Astrocyte (in vitro differentiated cells and primary cell): ENCODE data around the gene PVALB. TPM values are rescaled to one million over a fixed set of nuclear protein-coding genes. Genes with fewer than 3 reads are reported as not detected.

Source experiments
- DNase-seq: peaks from one replicate; pipeline ENCODE4 v3.0.0-alpha.2; 2010; ENCODE audit warnings: low read depth
- FAIRE-seq: peaks from 2 replicates; lab custom pipeline; 2011; peaks lifted over from hg19 to GRCh38; lab: Jason Lieb, UNC
- H2AFZ ChIP-seq: 2 replicates; pipeline ENCODE4 v1.6.0; 2012; ENCODE audit warnings: low read depth, low read length, inconsistent platforms
- H3K27ac ChIP-seq: 2 replicates; pipeline ENCODE4 v1.5.1; 2011; ENCODE audit warnings: low read depth, low read length, inconsistent platforms
- H3K27me3 ChIP-seq: 2 replicates; pipeline ENCODE4 v1.6.0; 2011; ENCODE audit warnings: low read length, inconsistent platforms; ENCODE audit not compliant: insufficient read depth
- H3K36me3 ChIP-seq: 2 replicates; pipeline ENCODE4 v1.5.1; 2011; ENCODE audit warnings: low read length, inconsistent platforms; ENCODE audit not compliant: insufficient read depth
- H3K4me1 ChIP-seq: 2 replicates; pipeline ENCODE4 v1.5.1; 2011; ENCODE audit warnings: low read length, inconsistent platforms; ENCODE audit not compliant: insufficient read depth
- H3K4me2 ChIP-seq: 2 replicates; pipeline ENCODE4 v1.6.0; 2012; ENCODE audit warnings: low read length, inconsistent platforms
- H3K4me3 ChIP-seq: 2 replicates; pipeline ENCODE4 v1.5.1; 2011; ENCODE audit warnings: low read depth, mild to moderate bottlenecking, low read length, inconsistent platforms; ENCODE audit not compliant: insufficient read depth
- H3K79me2 ChIP-seq: 2 replicates; pipeline ENCODE4 v1.6.0; 2012; ENCODE audit warnings: mild to moderate bottlenecking, low read length, inconsistent platforms; ENCODE audit not compliant: insufficient read depth
- H3K9ac ChIP-seq: 2 replicates; pipeline ENCODE4 v1.6.0; 2012; ENCODE audit warnings: mild to moderate bottlenecking, low read length, inconsistent platforms
- H3K9me3 ChIP-seq: 2 replicates; pipeline ENCODE4 v1.5.1; 2012; ENCODE audit warnings: low read depth, mild to moderate bottlenecking, low read length, inconsistent platforms; ENCODE audit not compliant: insufficient read depth
- H4K20me1 ChIP-seq: 2 replicates; pipeline ENCODE4 v1.6.0; 2012; ENCODE audit warnings: low read length, inconsistent platforms; ENCODE audit not compliant: insufficient read depth
- H3K27ac Mint-ChIP-seq: one replicate; pipeline ENCODE4 v1.8.0; 2021; ENCODE audit warnings: mild to moderate bottlenecking, mixed read lengths; ENCODE audit not compliant: unreplicated experiment
- H3K27me3 Mint-ChIP-seq: one replicate; pipeline ENCODE4 v1.8.0; 2021; ENCODE audit warnings: low read depth, mixed read lengths; ENCODE audit not compliant: unreplicated experiment
- H3K36me3 Mint-ChIP-seq: one replicate; pipeline ENCODE4 v1.8.0; 2021; ENCODE audit warnings: low read depth, mixed read lengths; ENCODE audit not compliant: unreplicated experiment
- H3K4me1 Mint-ChIP-seq: one replicate; pipeline ENCODE4 v1.8.0; 2021; ENCODE audit warnings: low read depth, mixed read lengths; ENCODE audit not compliant: unreplicated experiment
- H3K4me3 Mint-ChIP-seq: one replicate; pipeline ENCODE4 v1.8.0; 2021; ENCODE audit warnings: mild to moderate bottlenecking, moderate library complexity, mixed read lengths; ENCODE audit not compliant: unreplicated experiment
- H3K9me3 Mint-ChIP-seq: one replicate; pipeline ENCODE4 v1.8.0; 2021; ENCODE audit warnings: mild to moderate bottlenecking, mixed read lengths; ENCODE audit not compliant: unreplicated experiment
- EZH2 ChIP-seq: IDR thresholded peaks from 2 replicates; pipeline ENCODE4 v1.6.1; 2012; ENCODE audit warnings: mild to moderate bottlenecking, low read length, inconsistent platforms; ENCODE audit not compliant: insufficient read depth
- total RNA-seq: library from RNA; stranded (reverse); gene quantifications from 2 replicates; pipeline ENCODE4 v1.2.1, GENCODE V29; 2021
- TF ChIP-seq, protein P1 (sequence below): IDR thresholded peaks from 2 replicates; pipeline ENCODE4 v1.5.1; 2011; ENCODE audit warnings: low read depth, mild to moderate bottlenecking, inconsistent platforms, low read length, moderate library complexity; ENCODE audit not compliant: insufficient read depth

Gene PVALB
- total RNA-seq, 1 donor from 2014 or later = not detected

DNA sequence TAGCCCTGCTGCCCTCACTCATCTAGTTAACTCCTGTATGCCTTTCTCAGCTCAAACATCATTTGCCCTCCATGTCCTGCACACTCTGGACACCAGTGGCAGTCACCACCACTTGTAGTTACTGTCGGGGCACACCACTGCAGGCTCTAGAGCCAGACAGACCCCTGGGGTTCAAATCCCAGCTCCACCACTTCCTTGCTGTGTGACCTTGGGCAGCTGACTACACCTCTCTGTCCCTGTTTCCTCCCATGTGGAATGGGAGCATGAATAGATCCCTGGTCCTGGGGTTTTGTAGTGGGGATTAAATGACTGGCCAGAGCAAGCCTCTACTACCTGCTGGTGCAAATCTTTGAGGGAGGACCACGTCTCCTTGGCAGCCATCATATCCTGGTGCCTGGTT, 33.1 kb downstream of the PVALB start:
- DNase-seq = no peak
- Mint-ChIP-seq H3K27ac (no peak overlapping the region), H3K4me1 (no peaks in the 10 kb centered on the region)

DNA sequence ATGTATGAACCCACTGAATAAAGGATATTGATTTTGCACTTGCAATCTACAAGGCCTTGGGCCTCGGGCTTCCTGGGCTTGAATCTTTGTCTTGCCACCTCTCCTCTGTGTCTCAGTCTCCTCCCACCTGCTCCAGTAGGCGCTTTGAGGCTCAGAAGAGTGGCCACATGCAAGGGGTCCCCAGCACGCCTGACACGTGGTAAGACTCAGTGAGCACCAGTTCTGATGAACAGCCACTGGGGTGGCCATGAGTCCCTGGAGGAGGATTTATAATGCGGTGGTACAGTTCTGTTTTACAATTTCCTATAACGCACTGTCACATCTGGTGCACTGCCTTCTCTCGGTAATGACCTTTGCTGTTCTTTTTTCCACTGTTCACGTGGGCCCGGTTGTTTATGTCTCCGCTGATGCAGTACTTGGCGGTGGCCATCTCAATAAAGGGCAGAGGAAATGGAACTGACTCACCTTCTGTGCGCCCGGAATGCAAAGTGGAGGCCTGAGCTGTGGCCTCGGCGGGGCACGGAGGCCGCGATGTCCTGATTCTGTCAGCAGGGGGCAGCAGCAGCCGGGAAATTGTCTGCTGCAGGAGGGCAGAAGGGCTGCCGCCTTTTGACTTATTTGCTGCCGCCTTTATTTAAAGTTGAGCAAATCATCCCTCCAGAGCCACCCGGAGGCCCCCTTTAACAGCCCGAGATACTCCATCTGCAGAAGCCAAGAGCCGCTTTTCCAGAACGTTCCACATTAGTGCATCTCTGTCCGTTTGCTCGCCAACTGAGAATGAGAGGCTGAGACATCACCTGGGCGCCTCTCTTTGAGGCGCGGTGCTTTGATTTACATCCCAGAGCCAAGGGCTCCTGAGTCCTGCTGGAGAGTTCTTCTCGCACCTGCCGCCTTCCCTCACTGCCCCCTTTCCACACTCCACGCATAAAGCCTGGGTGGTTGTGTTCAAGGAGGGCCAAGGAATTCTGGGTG, 34.9 kb downstream of the PVALB start:
- no peak overlapping the region for H3K4me3 ChIP-seq
- H3K79me2 ChIP-seq = no peaks in the 10 kb centered on the region
- peaks cover 20% of the 10 kb centered on the region for H3K27me3 ChIP-seq
- H3K4me3 Mint-ChIP-seq = peak overlapping the region; percentile 17
- H3K27me3 Mint-ChIP-seq = peaks cover 46% of the 10 kb centered on the region
- peaks cover 4% of the 10 kb centered on the region for H3K4me1 ChIP-seq
- FAIRE-seq = peak; percentile 20
- H3K27ac Mint-ChIP-seq = peak overlapping the region; percentile 28
- H3K36me3 Mint-ChIP-seq = peaks cover 2% of the 10 kb centered on the region
- H3K9ac ChIP-seq = peak overlapping the region; percentile 36
- H3K4me2 ChIP-seq = peak overlapping the region; percentile 66
- no peaks in the 10 kb centered on the region for H3K4me1 Mint-ChIP-seq
- H3K36me3 ChIP-seq = no peaks in the 10 kb centered on the region
- H3K9me3 Mint-ChIP-seq = peaks cover 7% of the 10 kb centered on the region
- peak; percentile 74 for DNase-seq
- H3K27ac ChIP-seq = no peak overlapping the region
- H4K20me1 ChIP-seq = no peaks in the 10 kb centered on the region
- no peak for TF ChIP-seq EZH2
- TF ChIP-seq, protein P1, sequence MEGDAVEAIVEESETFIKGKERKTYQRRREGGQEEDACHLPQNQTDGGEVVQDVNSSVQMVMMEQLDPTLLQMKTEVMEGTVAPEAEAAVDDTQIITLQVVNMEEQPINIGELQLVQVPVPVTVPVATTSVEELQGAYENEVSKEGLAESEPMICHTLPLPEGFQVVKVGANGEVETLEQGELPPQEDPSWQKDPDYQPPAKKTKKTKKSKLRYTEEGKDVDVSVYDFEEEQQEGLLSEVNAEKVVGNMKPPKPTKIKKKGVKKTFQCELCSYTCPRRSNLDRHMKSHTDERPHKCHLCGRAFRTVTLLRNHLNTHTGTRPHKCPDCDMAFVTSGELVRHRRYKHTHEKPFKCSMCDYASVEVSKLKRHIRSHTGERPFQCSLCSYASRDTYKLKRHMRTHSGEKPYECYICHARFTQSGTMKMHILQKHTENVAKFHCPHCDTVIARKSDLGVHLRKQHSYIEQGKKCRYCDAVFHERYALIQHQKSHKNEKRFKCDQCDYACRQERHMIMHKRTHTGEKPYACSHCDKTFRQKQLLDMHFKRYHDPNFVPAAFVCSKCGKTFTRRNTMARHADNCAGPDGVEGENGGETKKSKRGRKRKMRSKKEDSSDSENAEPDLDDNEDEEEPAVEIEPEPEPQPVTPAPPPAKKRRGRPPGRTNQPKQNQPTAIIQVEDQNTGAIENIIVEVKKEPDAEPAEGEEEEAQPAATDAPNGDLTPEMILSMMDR = peak; percentile 91
- H2AFZ ChIP-seq = peak overlapping the region; percentile 73
- no peaks in the 10 kb centered on the region for H3K9me3 ChIP-seq

More for the DNA sequence above, 33.1 kb downstream of the PVALB start:
- Histone ChIP-seq H3K4me3 (no peak overlapping the region), H3K36me3 (no peaks in the 10 kb centered on the region), H3K4me1 (peaks cover 4% of the 10 kb centered on the region), H3K79me2 (no peaks in the 10 kb centered on the region), H3K27ac (no peak overlapping the region), H3K27me3 (peaks cover 29% of the 10 kb centered on the region), H3K9ac (no peak overlapping the region), H3K9me3 (no peaks in the 10 kb centered on the region), H3K4me2 (no peak overlapping the region), H4K20me1 (no peaks in the 10 kb centered on the region), H2AFZ (no peak overlapping the region)
- peaks cover 2% of the 10 kb centered on the region for H3K9me3 Mint-ChIP-seq
- peaks cover 57% of the 10 kb centered on the region for H3K27me3 Mint-ChIP-seq
- FAIRE-seq = no peak
- no peak for TF ChIP-seq EZH2
- TF ChIP-seq, protein P1 = no peak
- peaks cover 2% of the 10 kb centered on the region for H3K36me3 Mint-ChIP-seq
- H3K4me3 Mint-ChIP-seq = no peak overlapping the region

DNA sequence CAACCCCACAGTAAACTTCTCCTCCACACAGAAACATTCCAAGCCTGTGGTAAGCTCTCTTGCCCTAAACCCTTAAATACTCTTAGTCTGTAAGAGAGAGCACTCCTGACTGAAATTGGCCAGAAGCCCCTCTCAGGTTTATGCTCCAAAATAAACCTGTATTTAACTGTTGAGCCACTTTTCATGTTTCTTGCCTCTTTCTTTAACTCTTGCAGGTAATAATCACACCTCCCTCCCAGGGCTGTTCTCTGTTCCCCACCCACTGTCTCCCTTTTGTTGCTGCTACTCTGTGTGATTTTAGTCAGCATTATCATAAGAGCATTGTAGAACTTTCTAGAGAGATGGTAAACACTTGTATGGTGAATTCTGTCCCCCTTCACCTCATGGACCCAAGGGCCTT, 38.8 kb downstream of the PVALB start:
- H3K27me3 ChIP-seq = no peaks in the 10 kb centered on the region
- Mint-ChIP-seq H3K36me3 (peaks cover 2% of the 10 kb centered on the region), H3K27me3 (peaks cover 15% of the 10 kb centered on the region), H3K4me1 (peaks cover 2% of the 10 kb centered on the region), H3K4me3 (no peak overlapping the region), H3K9me3 (peaks cover 12% of the 10 kb centered on the region), H3K27ac (no peak overlapping the region)
- TF ChIP-seq, protein P1 = no peak
- no peak for TF ChIP-seq EZH2
- H3K4me1 ChIP-seq = peaks cover 12% of the 10 kb centered on the region
- H3K4me2 ChIP-seq = no peak overlapping the region
- no peak overlapping the region for H3K9ac ChIP-seq
- no peaks in the 10 kb centered on the region for H3K36me3 ChIP-seq
- DNase-seq = no peak
- H2AFZ ChIP-seq = no peak overlapping the region
- H3K27ac ChIP-seq = no peak overlapping the region
- H3K79me2 ChIP-seq = no peaks in the 10 kb centered on the region
- no peaks in the 10 kb centered on the region for H3K9me3 ChIP-seq
- no peak overlapping the region for H3K4me3 ChIP-seq
- peaks cover 3% of the 10 kb centered on the region for H4K20me1 ChIP-seq
- FAIRE-seq = no peak
